A673 (cell line): ENCODE data around the gene TNFAIP8L1.

Source experiments
- EZH2 ChIP-seq: fragments of 200-600 bp; sonication (generic); IDR thresholded peaks from 2 replicates; pipeline ENCODE4 v1.6.1; 2017; ENCODE audit warnings: borderline replicate concordance, low read depth, mild to moderate bottlenecking, mixed read lengths, antibody characterized with exemption, low read length; ENCODE audit not compliant: poor library complexity, severe bottlenecking
- TF ChIP-seq, protein P1 (sequence below): fragments of 300-800, 200-600 bp; sonication (generic); conservative IDR thresholded peaks from 2 replicates; pipeline ENCODE4 v1.5.1; 2017; ENCODE audit warnings: low read depth, mild to moderate bottlenecking, antibody characterized with exemption, low read length, moderate library complexity, mixed read lengths

DNA sequence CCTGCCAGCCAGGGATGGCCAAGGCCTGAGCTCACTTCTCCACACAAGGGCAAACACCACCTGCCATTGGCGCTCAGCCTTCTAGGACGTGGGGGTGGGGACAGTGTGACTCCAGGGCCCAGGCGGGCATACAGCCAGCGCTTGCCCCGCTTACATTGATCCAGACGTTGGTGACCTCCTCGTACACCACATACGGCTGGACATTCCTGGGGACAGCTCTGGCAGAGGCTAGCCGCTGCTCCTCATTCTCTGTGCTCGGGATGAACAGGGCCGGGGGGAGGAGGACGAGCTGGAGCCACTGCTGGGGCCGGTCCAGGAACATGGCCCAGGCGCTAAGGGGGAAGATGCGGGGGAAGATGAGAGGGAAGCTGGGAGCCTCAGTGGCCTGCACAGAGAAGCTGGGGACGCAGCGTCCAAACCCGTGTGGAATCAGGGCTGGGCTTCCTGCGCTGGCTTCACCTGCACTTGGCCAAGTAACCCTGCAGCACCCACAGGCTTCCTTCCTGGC, 56.0 kb downstream of the TNFAIP8L1 start:
- TF ChIP-seq, protein P1, sequence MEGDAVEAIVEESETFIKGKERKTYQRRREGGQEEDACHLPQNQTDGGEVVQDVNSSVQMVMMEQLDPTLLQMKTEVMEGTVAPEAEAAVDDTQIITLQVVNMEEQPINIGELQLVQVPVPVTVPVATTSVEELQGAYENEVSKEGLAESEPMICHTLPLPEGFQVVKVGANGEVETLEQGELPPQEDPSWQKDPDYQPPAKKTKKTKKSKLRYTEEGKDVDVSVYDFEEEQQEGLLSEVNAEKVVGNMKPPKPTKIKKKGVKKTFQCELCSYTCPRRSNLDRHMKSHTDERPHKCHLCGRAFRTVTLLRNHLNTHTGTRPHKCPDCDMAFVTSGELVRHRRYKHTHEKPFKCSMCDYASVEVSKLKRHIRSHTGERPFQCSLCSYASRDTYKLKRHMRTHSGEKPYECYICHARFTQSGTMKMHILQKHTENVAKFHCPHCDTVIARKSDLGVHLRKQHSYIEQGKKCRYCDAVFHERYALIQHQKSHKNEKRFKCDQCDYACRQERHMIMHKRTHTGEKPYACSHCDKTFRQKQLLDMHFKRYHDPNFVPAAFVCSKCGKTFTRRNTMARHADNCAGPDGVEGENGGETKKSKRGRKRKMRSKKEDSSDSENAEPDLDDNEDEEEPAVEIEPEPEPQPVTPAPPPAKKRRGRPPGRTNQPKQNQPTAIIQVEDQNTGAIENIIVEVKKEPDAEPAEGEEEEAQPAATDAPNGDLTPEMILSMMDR = no peak
- TF ChIP-seq EZH2 = no peak
